H9 (cell line): Measurements from ENCODE around the gene PARD6G. TPM values are rescaled to one million over a fixed set of nuclear protein-coding genes. Genes with fewer than 3 reads are reported as not detected.

Source experiments
- DNase-seq: peaks from one replicate; pipeline ENCODE4 v3.0.0-alpha.2; 2017
- H2AFZ ChIP-seq: one replicate; pipeline ENCODE4 v1.6.1; 2013; ENCODE audit warnings: mild to moderate bottlenecking, low read length, control low read depth, moderate library complexity
- H2AK5ac ChIP-seq: 2 replicates; pipeline ENCODE4 v1.6.1; 2013; ENCODE audit warnings: low read length, control low read depth, mixed read lengths; ENCODE audit not compliant: insufficient read length
- H2BK120ac ChIP-seq: one replicate; pipeline ENCODE4 v1.6.1; 2013; ENCODE audit warnings: low read depth, mild to moderate bottlenecking, low read length, control low read depth, inconsistent platforms; ENCODE audit not compliant: poor library complexity, severe bottlenecking
- H2BK12ac ChIP-seq: 2 replicates; pipeline ENCODE4 v1.6.1; 2013; ENCODE audit warnings: low read length, control low read depth, mixed read lengths, low read depth; ENCODE audit not compliant: insufficient read length
- H2BK15ac ChIP-seq: 2 replicates; pipeline ENCODE4 v1.6.1; 2013; ENCODE audit warnings: low read depth, low read length, control low read depth
- H2BK20ac ChIP-seq: one replicate; pipeline ENCODE4 v1.6.1; 2013; ENCODE audit warnings: low read depth, mild to moderate bottlenecking, low read length, control low read depth, inconsistent platforms; ENCODE audit not compliant: poor library complexity, severe bottlenecking
- H2BK5ac ChIP-seq: 2 replicates; pipeline ENCODE4 v1.6.1; 2013; ENCODE audit warnings: low read length, control low read depth, mixed read lengths; ENCODE audit not compliant: insufficient read length
- H3K14ac ChIP-seq: 2 replicates; pipeline ENCODE4 v1.6.1; 2013; ENCODE audit warnings: low read length, control low read depth; ENCODE audit not compliant: insufficient read depth
- H3K18ac ChIP-seq: 2 replicates; pipeline ENCODE4 v1.6.1; 2013; ENCODE audit warnings: low read depth, mild to moderate bottlenecking, mixed read lengths, low read length, control low read depth; ENCODE audit not compliant: insufficient read length
- H3K23ac ChIP-seq: 2 replicates; pipeline ENCODE4 v1.6.1; 2013; ENCODE audit warnings: low read length, control low read depth, mixed read lengths, low read depth; ENCODE audit not compliant: insufficient read length
- H3K23me2 ChIP-seq: 2 replicates; pipeline ENCODE4 v1.6.1; 2013; ENCODE audit warnings: low read depth, mild to moderate bottlenecking, mixed read lengths, low read length, control low read depth; ENCODE audit not compliant: insufficient read length, poor library complexity, severe bottlenecking
- H3K27ac ChIP-seq: 2 replicates; pipeline ENCODE4 v1.5.1; 2013; ENCODE audit warnings: low read length, control low read depth, mixed read lengths, low read depth; ENCODE audit not compliant: insufficient read length
- H3K27me3 ChIP-seq: 2 replicates; pipeline ENCODE4 v1.6.1; 2013; ENCODE audit warnings: low read length, control low read depth, inconsistent platforms; ENCODE audit not compliant: insufficient read depth
- H3K4ac ChIP-seq: 2 replicates; pipeline ENCODE4 v1.6.1; 2013; ENCODE audit warnings: low read depth, mild to moderate bottlenecking, control low read depth, inconsistent platforms, low read length, moderate library complexity
- H3K4me1 ChIP-seq: 2 replicates; pipeline ENCODE4 v1.6.1; 2013; ENCODE audit warnings: low read length, control low read depth, inconsistent platforms; ENCODE audit not compliant: insufficient read depth
- H3K4me2 ChIP-seq: 2 replicates; pipeline ENCODE4 v1.6.1; 2013; ENCODE audit warnings: low read length, control low read depth, mixed read lengths; ENCODE audit not compliant: insufficient read length, insufficient read depth
- H3K56ac ChIP-seq: 2 replicates; pipeline ENCODE4 v1.6.1; 2013; ENCODE audit warnings: low read depth, mild to moderate bottlenecking, mixed read lengths, low read length, control low read depth; ENCODE audit not compliant: insufficient read length
- H3K79me1 ChIP-seq: 2 replicates; pipeline ENCODE4 v1.6.1; 2013; ENCODE audit warnings: low read depth, mild to moderate bottlenecking, moderate library complexity, low read length, control low read depth, inconsistent platforms; ENCODE audit not compliant: insufficient read depth, poor library complexity, severe bottlenecking
- H3K79me2 ChIP-seq: 2 replicates; pipeline ENCODE4 v1.6.1; 2013; ENCODE audit warnings: low read length, control low read depth, inconsistent platforms; ENCODE audit not compliant: insufficient read depth
- H3K9ac ChIP-seq: 2 replicates; pipeline ENCODE4 v1.6.1; 2013; ENCODE audit warnings: low read length, control low read depth, mixed read lengths; ENCODE audit not compliant: insufficient read length; ENCODE audit errors: extremely low read depth
- H3K9me3 ChIP-seq: one replicate; pipeline ENCODE4 v1.6.1; 2013; ENCODE audit warnings: low read depth, low read length, inconsistent platforms; ENCODE audit not compliant: control insufficient read depth
- H3T11ph ChIP-seq: one replicate; pipeline ENCODE4 v1.6.1; 2013; ENCODE audit warnings: mild to moderate bottlenecking, low read length, control low read depth, inconsistent platforms
- H4K20me1 ChIP-seq: one replicate; pipeline ENCODE4 v1.6.1; 2013; ENCODE audit not compliant: control insufficient read depth, insufficient read length, insufficient read depth
- H4K5ac ChIP-seq: 2 replicates; pipeline ENCODE4 v1.6.1; 2013; ENCODE audit warnings: low read depth, mild to moderate bottlenecking, mixed read lengths, low read length, control low read depth; ENCODE audit not compliant: insufficient read length
- H4K8ac ChIP-seq: replicated peaks from 2 replicates; pipeline ENCODE4 v1.6.1; 2013; ENCODE audit warnings: low read length, control low read depth, mixed read lengths, low read depth; ENCODE audit not compliant: insufficient read length
- H4K91ac ChIP-seq: 2 replicates; pipeline ENCODE4 v1.6.1; 2013; ENCODE audit warnings: low read depth, mild to moderate bottlenecking, moderate library complexity, mixed read lengths, low read length, control low read depth; ENCODE audit not compliant: insufficient read length
- H3K27ac Mint-ChIP-seq, 3 experiments: 2 replicates in 2 of 3; 3 replicates in 1 of 3; pipeline ENCODE4 v1.8.0; 2020 to 2021; ENCODE audit warnings: mixed read lengths in 3 of 3, mild to moderate bottlenecking in 1 of 3, moderate library complexity in 1 of 3
- H3K27me3 Mint-ChIP-seq: 2 replicates; pipeline ENCODE4 v1.8.0; 2021; ENCODE audit warnings: low read depth, mild to moderate bottlenecking, moderate library complexity, mixed read lengths
- H3K36me3 Mint-ChIP-seq, 3 experiments: 2 replicates in 2 of 3; 3 replicates in 1 of 3; pipeline ENCODE4 v1.8.0; 2020 to 2021; ENCODE audit warnings: low read depth in 3 of 3, mixed read lengths in 3 of 3; ENCODE audit not compliant: insufficient read depth in 1 of 3
- H3K4me1 Mint-ChIP-seq, 2 experiments: 2 replicates each; pipeline ENCODE4 v1.8.0; 2020; ENCODE audit warnings: mixed read lengths in 2 of 2
- H3K4me3 Mint-ChIP-seq, 2 experiments: 2 replicates in 1 of 2; 3 replicates in 1 of 2; pipeline ENCODE4 v1.8.0; 2020 to 2021; ENCODE audit warnings: mild to moderate bottlenecking in 2 of 2, mixed read lengths in 2 of 2, moderate library complexity in 1 of 2
- H3K9me3 Mint-ChIP-seq, 2 experiments: 2 replicates in 1 of 2; 3 replicates in 1 of 2; pipeline ENCODE4 v1.8.0; 2020; ENCODE audit warnings: mild to moderate bottlenecking in 2 of 2, mixed read lengths in 2 of 2, moderate library complexity in 1 of 2
- CTCF ChIP-seq: fragments of 200-600 bp; sonication (generic); conservative IDR thresholded peaks from 3 replicates; pipeline ENCODE4 v1.8.0; 2021; ENCODE audit warnings: antibody characterized with exemption, mild to moderate bottlenecking
- WGBS: extraction: QIAGEN DNeasy Blood & Tissue Kit; methylation state at CpG from one replicate; pipeline ENCODE4 v1.1.7; 2013; ENCODE audit warnings: missing lambda C conversion rate, low lambda C conversion rate, mixed read lengths; ENCODE audit not compliant: insufficient read length; ENCODE audit errors: extremely low coverage; 5-methylcytosine and 5-hydroxymethylcytosine counted together
- total RNA-seq: library from RNA; stranded (reverse); gene quantifications from 2 replicates; pipeline ENCODE4 v1.2.1, GENCODE V29; 2021

The PARD6G gene
- total RNA-seq, 1 experiment from 2014 or later = 11.2 TPM

GRCh38 chr18:80133124-80133523, 114.2 kb downstream of the PARD6G start:
- H4K20me1 ChIP-seq = no peaks in the 10 kb centered on the region
- DNase-seq = no peak
- no peaks in the 10 kb centered on the region for H3K23me2 ChIP-seq
- no peak overlapping the region for H3K14ac ChIP-seq
- peaks cover 13% of the 10 kb centered on the region; the same call in 1 of the 2 replicates for H3K79me2 ChIP-seq
- no peak overlapping the region for H3K18ac ChIP-seq
- H4K8ac ChIP-seq = no peak overlapping the region
- no peaks in the 10 kb centered on the region for H3K27me3 ChIP-seq
- Mint-ChIP-seq H3K36me3 (peaks cover 41 to 71% (median 70%) of the 10 kb centered on the region in 3 experiments), H3K9me3 (no peaks in the 10 kb centered on the region), H3K27ac (peak overlapping the region in 2 of 3 experiments; percentile 12 to 29; a peak in 3 of 7 replicates), H3K27me3 (no peaks in the 10 kb centered on the region), H3K4me3 (no peak overlapping the region), H3K4me1 (peaks cover 34 to 37% of the 10 kb centered on the region in 2 experiments)
- H2BK5ac ChIP-seq = no peak overlapping the region
- H3K79me1 ChIP-seq = peaks cover 5% of the 10 kb centered on the region
- no peak overlapping the region for H2AFZ ChIP-seq
- no peak overlapping the region for H3K56ac ChIP-seq
- H3K9ac ChIP-seq = no peak overlapping the region
- H3K4me2 ChIP-seq = no peak overlapping the region
- H3T11ph ChIP-seq = no peak overlapping the region
- H3K23ac ChIP-seq = no peak overlapping the region
- no peak overlapping the region for H3K27ac ChIP-seq
- no peak for TF ChIP-seq CTCF
- no peaks in the 10 kb centered on the region for H3K9me3 ChIP-seq
- no peak overlapping the region for H4K91ac ChIP-seq
- no peak overlapping the region for H2BK20ac ChIP-seq
- no peak overlapping the region for H4K5ac ChIP-seq
- no CpG with 5 or more reads among the region's 1 CpG for WGBS
- no peak overlapping the region for H2BK120ac ChIP-seq
- no peak overlapping the region for H2BK15ac ChIP-seq
- H3K4me1 ChIP-seq = peaks cover 5% of the 10 kb centered on the region; the same call in 1 of the 2 replicates
- H3K4ac ChIP-seq = no peak overlapping the region
- no peak overlapping the region for H2BK12ac ChIP-seq
- no peak overlapping the region for H2AK5ac ChIP-seq
